GM19397 (cell line): ENCODE measurements around the gene PTPRN2.
"Not testable (repeated sequence)": the region's sequence is repeated elsewhere in the genome, so short reads cannot be mapped to it uniquely, and the experiment has no call there.

Source experiments
- ATAC-seq: cut with Tn5 transposase; IDR thresholded peaks from one replicate; pipeline ENCODE4 v1.9.1; 2021; ENCODE audit warnings: mild to moderate bottlenecking, moderate library complexity; ENCODE audit not compliant: unreplicated experiment

The PTPRN2 gene

GRCh38 chr7:157928171-157928794, 659.3 kb downstream of the PTPRN2 start:
- ATAC-seq = no peak

- no peak for ATAC-seq
These were observed 660.2 kb downstream of the PTPRN2 start for GRCh38 chr7:157927313-157927925.

- no peak for ATAC-seq
These were observed 661.0 kb downstream of the PTPRN2 start for GRCh38 chr7:157926521-157927150.

- no peak for ATAC-seq
These were observed 661.5 kb downstream of the PTPRN2 start for GRCh38 chr7:157926107-157926506.

- no peak for ATAC-seq
These were observed 662.2 kb downstream of the PTPRN2 start for GRCh38 chr7:157925383-157925875.

- ATAC-seq = no peak
These were observed 663.6 kb downstream of the PTPRN2 start for GRCh38 chr7:157923903-157924630.

- ATAC-seq = no peak
These were observed 665.0 kb downstream of the PTPRN2 start for GRCh38 chr7:157922576-157922975.

- no peak for ATAC-seq
These were observed 669.1 kb downstream of the PTPRN2 start for GRCh38 chr7:157918326-157919080.

- ATAC-seq = no peak
These were observed 670.5 kb downstream of the PTPRN2 start for GRCh38 chr7:157916946-157917640.

GRCh38 chr7:157910446-157910845, 677.2 kb downstream of the PTPRN2 start:
- no peak for ATAC-seq

GRCh38 chr7:157910045-157910444, 677.6 kb downstream of the PTPRN2 start:
- not testable (repeated sequence) for ATAC-seq

- ATAC-seq = no peak
These were observed 678.3 kb downstream of the PTPRN2 start for GRCh38 chr7:157909370-157909769.

- no peak for ATAC-seq
These were observed 679.4 kb downstream of the PTPRN2 start for GRCh38 chr7:157908006-157908782.

GRCh38 chr7:157907091-157907490, 680.5 kb downstream of the PTPRN2 start:
- ATAC-seq = no peak

- ATAC-seq = no peak
These were observed 681.0 kb downstream of the PTPRN2 start for GRCh38 chr7:157906583-157906982.

GRCh38 chr7:157905651-157906461, 681.8 kb downstream of the PTPRN2 start:
- no peak for ATAC-seq

GRCh38 chr7:157904866-157905570, 682.6 kb downstream of the PTPRN2 start:
- no peak for ATAC-seq
